ENCODE data around the gene ATP11C.
A peak's percentile ranks its signal among the peaks of the same experiment; 100 is the strongest.

ATP11C gene

DNA sequence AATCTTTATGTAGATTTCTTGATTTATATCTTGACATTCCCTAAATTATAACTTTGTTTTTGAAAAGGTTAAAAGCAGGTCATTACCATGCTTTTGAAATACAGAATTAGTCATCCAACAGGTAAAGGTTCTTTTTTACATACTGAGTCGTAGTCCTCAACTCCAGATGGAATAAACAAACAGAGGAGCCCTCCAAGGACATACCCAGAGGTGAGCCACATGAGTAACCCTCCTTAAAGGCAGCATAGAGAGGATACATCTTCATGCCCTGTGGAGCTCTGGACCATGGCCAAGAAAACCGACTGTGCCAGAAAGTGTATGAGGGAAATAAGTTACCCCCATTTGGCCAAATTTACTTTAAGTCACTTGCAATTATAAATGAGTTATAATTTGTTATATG is 129.6 kb downstream of the ATP11C start:
- no peak for DNase-seq (ENCODE audit: low read depth in 3 of 3)

DNA sequence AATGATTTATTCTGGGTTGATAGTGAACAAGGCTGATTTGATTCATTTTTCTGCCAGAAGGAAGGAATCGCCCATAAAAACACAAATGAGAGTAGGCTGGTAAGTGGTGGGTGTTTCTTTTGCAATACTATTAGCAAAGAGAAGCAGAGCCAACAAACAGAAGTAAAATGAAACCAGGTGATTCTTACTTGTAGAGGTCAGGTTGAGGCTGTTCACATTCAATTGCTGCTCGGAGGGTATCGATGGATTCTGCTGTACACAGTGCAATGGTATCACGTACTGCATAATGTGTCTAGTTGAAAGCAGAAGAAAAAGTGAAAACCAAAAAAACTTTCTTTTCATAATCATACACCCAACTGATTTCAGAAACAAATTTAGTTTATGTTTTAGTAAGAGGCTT is 130.8 kb downstream of the ATP11C start:
- DNase-seq (ENCODE audit: low read depth in 3 of 3): no peak

DNA sequence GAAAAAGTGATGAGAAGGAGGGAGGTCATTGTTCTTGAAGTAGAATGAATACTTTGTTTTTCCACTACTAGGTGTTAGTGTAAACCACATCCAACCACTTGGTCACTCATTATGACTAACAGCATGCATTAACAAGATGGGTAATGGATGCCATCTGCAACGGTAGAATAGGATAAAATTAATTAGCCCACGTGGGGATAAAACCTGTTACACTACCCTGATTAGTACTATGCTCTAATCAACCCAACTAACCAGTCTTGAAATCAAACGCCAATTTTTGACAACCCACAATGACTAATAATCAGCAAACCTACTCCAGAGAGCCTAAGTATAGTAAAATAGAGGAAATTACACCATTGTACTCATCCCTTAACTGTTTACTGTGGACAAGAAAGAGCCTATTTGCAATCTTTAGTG is 131.4 kb downstream of the ATP11C start:
- no peak for DNase-seq (ENCODE audit: low read depth in 3 of 3)

GRCh38 chrX:139798701-139799100 is 134.2 kb downstream of the ATP11C start:
- DNase-seq (ENCODE audit: low read depth in 3 of 3): no peak

DNA sequence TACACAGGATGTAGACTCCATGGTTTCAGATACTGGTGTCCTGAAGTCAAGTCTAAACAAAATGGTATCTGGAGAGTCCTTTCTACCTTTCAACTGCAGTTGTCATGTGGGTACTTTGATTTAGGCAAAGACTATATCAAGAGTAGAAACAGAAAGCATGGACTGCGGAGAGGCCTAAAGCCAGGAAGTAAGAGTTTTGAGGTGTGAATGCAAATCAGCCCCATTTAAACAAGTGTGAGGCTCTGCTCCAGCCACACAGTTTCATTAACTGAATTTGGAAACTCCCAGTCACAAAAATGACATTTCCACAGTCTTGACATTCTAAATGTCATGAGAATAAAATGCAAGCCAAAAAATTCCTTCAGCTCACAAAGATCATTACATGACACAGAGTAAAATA is 137.7 kb downstream of the ATP11C start:
- DNase-seq (ENCODE audit: low read depth in 3 of 3): no peak

GRCh38 chrX:139787601-139788000 is 145.3 kb downstream of the ATP11C start:
- no peak for DNase-seq (ENCODE audit: low read depth in 3 of 3)

DNA sequence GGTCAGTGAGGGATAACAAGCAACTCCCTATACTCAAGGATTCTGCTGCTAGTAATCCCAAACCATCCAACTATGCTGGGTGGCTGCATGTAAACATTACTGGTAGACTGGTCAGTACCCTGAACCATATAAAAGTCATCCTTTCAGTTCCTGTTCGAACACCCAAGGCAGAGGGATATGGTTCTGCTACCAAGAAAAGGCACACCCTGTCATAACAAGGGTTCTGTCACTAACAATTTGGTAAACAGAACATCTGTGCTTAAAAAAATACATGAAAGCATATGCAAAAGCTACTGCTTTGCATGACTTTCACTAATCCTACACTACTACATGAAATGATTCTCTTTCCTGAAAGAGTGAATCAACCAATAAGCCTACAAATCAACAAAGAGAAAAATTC is 148.0 kb downstream of the ATP11C start:
- no peak for DNase-seq (ENCODE audit: low read depth in 3 of 3)

- no peak for DNase-seq (ENCODE audit: low read depth in 3 of 3)
Observed at GRCh38 chrX:139783959-139784358, 148.9 kb downstream of the ATP11C start.

- no peak for DNase-seq (ENCODE audit: low read depth in 3 of 3)
Observed at GRCh38 chrX:139783030-139783429, 149.8 kb downstream of the ATP11C start.

DNA sequence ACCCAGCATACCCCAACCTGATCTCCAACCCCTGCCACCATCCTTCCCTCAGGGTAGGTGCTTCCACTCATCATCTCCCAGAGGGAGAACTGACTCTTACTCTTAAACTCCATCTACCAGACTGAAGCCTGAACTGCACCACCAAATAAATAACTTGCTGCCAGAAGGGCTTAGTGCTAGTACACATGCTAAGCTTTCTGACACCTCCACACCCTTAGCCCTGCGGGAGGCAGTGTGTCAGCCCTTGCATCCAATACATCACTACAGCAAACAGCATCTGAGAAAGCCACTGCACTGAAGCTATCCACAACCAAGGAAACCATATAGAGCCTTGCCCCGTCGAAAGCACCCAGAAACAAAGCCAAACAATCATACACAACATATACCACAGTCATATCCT is 156.3 kb downstream of the ATP11C start:
- DNase-seq (ENCODE audit: low read depth in 3 of 3): no peak

DNA sequence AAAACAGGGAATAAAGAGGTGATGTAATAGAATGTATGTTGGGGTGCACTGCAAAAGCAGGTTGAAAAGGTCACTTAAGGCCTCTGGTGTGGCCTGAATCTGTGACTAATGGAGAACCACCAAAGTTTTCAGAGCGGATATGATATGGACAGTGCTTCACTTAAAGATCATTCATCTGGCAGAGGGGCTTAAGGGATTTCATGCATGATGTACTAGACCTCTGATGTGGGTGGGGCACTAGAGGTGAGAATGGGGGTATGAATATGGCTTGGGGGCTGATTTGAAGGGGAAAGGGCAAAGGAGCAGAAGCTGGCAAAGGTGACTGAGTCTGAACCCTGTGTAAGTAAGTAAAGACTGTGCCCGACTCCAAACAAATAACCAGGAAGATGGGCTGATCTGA is 162.5 kb downstream of the ATP11C start:
- no peak for DNase-seq (ENCODE audit: low read depth in 3 of 3)

GRCh38 chrX:139766545-139766983 is 166.3 kb downstream of the ATP11C start:
- peak in 1 of 3 experiments; percentile 1 for DNase-seq (ENCODE audit: low read depth in 3 of 3)

- DNase-seq (ENCODE audit: low read depth in 3 of 3): no peak
Observed at GRCh38 chrX:139762400-139763183, 170.3 kb downstream of the ATP11C start.

GRCh38 chrX:139759637-139760036 is 173.2 kb downstream of the ATP11C start:
- no peak for DNase-seq (ENCODE audit: low read depth in 3 of 3)

DNA sequence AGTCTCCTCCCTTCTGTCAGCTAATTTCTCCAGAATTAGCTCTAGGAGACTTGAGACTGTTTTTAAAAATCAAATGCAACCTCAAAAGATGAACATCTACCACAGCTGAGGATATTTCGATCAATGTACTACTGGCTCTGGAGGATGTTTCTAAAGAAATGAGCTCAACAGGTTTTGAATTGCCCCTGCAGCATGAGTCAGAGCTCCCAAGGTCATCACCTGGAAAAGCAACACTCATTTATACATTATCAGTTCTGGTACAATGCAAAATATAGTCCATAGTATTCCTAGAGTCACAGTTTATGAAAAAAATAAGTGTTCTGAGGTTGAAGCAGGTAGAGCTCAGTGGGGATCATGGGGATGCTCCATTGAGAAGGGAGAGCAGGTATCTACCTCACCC is 174.0 kb downstream of the ATP11C start:
- DNase-seq (ENCODE audit: low read depth in 3 of 3): no peak

DNA sequence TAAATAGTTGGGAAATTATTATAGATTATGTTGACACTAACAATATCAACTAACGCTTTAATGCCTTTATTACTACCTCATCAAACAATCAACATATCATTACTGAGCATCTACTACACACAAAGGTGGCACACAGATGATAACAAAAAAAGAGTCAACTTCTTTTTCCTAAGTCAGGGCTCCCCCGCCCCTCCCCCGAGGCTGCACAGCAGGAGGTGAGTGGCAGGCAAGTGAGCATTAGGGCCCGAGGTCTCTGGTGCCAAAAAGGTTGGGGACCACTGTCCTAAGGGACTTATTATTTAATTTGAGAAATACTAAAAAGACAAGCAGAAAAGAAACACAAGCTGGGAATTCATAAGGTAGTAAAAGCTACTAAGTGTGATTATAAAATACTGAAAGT is 174.6 kb downstream of the ATP11C start:
- no peak for DNase-seq (ENCODE audit: low read depth in 3 of 3)

DNA sequence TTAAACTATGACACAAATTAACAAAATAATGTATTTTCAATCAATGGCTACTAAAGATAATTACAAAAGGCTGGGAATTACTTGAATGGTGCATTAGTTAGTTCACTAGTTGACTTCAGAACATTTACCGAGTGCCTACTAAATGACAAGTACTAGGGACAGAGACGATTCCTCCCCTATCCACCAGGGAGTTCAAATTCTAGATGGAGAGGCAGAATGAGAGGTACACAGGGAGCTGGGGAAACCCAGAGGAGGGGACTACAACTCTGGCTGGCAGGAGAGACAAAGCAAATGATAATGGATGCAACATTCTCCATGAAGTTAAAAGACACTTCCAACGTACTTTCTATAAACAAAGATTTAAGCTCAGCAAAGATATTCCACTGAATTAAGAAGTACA is 181.8 kb downstream of the ATP11C start:
- no peak for DNase-seq (ENCODE audit: low read depth in 3 of 3)

GRCh38 chrX:139750390-139750789 is 182.5 kb downstream of the ATP11C start:
- DNase-seq (ENCODE audit: low read depth in 3 of 3): no peak

DNA sequence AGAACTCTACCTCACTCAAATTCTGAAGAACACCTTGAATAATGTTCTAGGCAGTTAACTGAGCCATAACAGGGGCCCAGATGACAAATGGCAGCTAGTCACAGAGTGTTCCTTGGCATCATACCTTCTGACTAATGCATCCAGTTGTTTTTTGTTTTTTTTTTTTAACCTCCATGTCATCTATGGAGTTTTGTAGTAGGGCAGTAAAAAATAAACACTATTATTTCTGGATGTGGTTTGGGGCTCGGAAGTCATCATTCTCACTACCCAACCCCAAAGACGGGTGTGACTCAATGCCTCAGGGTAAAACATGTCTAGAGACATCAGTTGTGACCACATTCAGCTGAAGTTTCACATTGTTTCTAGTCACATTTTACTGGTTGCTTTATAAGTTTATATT is 193.7 kb downstream of the ATP11C start:
- DNase-seq (ENCODE audit: low read depth in 3 of 3): no peak

- no peak for DNase-seq (ENCODE audit: low read depth in 3 of 3)
Observed at GRCh38 chrX:139738581-139738980, 194.3 kb downstream of the ATP11C start.

GRCh38 chrX:139736151-139736550 is 196.7 kb downstream of the ATP11C start:
- no peak for DNase-seq (ENCODE audit: low read depth in 3 of 3)

DNA sequence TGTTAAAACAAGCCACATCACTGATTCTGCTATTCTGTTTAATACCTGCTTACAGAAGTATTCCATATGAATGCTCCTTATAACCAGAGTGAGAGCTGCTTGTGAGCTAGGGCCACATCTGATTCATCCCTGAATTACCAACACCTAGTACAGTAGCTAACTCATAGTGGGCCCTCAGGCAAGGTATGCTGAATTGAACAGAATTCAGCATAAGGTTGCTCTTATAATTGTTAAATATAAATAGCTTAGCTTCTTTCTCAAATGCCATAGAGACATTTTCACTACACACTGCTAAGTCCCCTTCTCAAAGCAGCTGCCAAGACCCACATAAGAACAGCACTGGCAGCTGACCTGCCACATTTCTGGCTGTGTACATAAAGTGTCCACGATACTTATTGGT is 197.9 kb downstream of the ATP11C start:
- no peak for DNase-seq (ENCODE audit: low read depth in 3 of 3)

DNA sequence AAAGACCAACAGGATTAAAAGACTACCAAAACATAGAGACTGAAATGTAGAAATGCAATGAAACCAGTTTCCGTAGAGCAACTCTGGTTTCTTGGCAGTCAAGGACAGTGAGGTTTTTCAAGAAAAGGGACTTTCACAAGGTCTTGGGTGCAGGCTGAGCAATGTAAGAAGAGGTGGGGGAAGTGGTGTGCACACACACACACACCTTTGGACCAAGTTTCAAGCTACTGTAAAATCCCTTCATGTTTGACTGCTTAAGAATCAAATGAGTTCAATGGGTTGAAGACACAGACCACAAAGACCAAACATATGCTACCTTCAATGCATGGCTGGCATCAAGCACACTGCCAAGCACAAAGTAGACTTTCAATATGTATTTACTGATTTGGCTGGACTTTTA is 207.1 kb downstream of the ATP11C start:
- no peak for DNase-seq (ENCODE audit: low read depth in 3 of 3)

DNA sequence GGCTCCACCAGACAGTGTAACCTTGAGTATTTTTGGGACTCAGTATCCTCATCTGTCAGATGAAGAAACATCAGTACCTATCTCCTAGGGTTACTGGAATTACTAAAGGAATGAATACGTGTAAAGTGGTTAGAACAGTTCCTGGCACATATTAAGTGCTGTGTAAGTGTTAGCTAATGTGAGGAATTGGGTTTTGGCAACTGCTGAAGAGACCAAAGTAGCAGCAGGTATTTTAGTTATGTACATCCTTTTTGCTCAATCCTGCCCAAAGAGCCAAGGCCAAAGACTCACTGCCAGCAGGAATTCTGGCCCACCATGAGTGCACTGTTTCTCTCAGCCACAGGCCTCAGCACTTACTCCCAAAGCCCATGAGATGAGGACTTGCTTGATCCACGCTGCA is 208.2 kb downstream of the ATP11C start:
- no peak for DNase-seq (ENCODE audit: low read depth in 3 of 3)
